K562 (cell line): ENCODE measurements around the gene C1orf167. TPM values are rescaled to one million over a fixed set of nuclear protein-coding genes. Genes with fewer than 3 reads are reported as not detected.

Source experiments
- BCLAF1 ChIP-seq, 2 experiments: fragments of 450-650 bp in 1 of 2; IDR thresholded peaks; 2 replicates each; pipeline ENCODE4 v1.6.1; 2011 to 2017; ENCODE audit warnings: low read depth in 2 of 2, antibody characterized with exemption in 1 of 2, borderline replicate concordance in 1 of 2, low read length in 1 of 2, mild to moderate bottlenecking in 1 of 2, mixed read lengths in 1 of 2; ENCODE audit not compliant: control insufficient read depth in 1 of 2
- BRF2 ChIP-seq: IDR thresholded peaks from 3 replicates; pipeline ENCODE4 v1.6.1; 2011; ENCODE audit warnings: borderline replicate concordance, mild to moderate bottlenecking; ENCODE audit not compliant: insufficient read length, insufficient read depth
- ERF ChIP-seq: fragments of 450-650 bp; formaldehyde crosslinking; IDR thresholded peaks from 2 replicates; pipeline ENCODE4 v1.4.0; 2020; ENCODE audit warnings: mild to moderate bottlenecking, mixed read lengths
- ID3 ChIP-seq, 2 experiments: fragments of 250-450 bp in 1 of 2; fragments of 450-650 bp in 1 of 2; sonication (Bioruptor Pico) in 1 of 2; IDR thresholded peaks; 2 replicates each; pipeline versions ENCODE4 v1.6.1 to v1.8.0; 2016 to 2021; ENCODE audit warnings: mild to moderate bottlenecking in 2 of 2, moderate library complexity in 2 of 2, missing compliant biosample characterization in 1 of 2, missing genetic modification characterization in 1 of 2
- MAZ ChIP-seq, 2 experiments: fragments of 450-650 bp in 1 of 2; sonication (generic) in 1 of 2; formaldehyde crosslinking; IDR thresholded peaks in 1 of 2; conservative IDR thresholded peaks in 1 of 2; 2 replicates each; pipeline versions ENCODE4 v1.4.0 to v1.5.0; 2020; ENCODE audit warnings: mild to moderate bottlenecking in 1 of 2, missing genetic modification reagents in 1 of 2
- NBN ChIP-seq: fragments of 450-650 bp; IDR thresholded peaks from 2 replicates; pipeline ENCODE4 v1.6.1; 2016; ENCODE audit warnings: low read depth, mild to moderate bottlenecking
- PTBP1 ChIP-seq: fragments of 200-400 bp; formaldehyde crosslinking; IDR thresholded peaks from 2 replicates; pipeline ENCODE4 v1.6.1; 2017; ENCODE audit warnings: low read depth, low read length
- PTRF ChIP-seq: fragments of 450-650 bp; IDR thresholded peaks from 2 replicates; pipeline ENCODE4 v1.6.1; 2016; ENCODE audit warnings: mild to moderate bottlenecking, missing genetic modification characterization, missing compliant biosample characterization
- RBM14 ChIP-seq: fragments of 200-400 bp; formaldehyde crosslinking; IDR thresholded peaks from 2 replicates; pipeline ENCODE4 v1.6.1; 2018; ENCODE audit warnings: low read depth, mild to moderate bottlenecking, low read length, moderate library complexity, borderline replicate concordance; ENCODE audit not compliant: insufficient read depth
- RFX5 ChIP-seq: IDR thresholded peaks from 2 replicates; pipeline ENCODE4 v1.6.1; 2011; ENCODE audit warnings: low read depth, mild to moderate bottlenecking, improper control_type of control experiment, low read length
- SAFB2 ChIP-seq: fragments of 200-400 bp; formaldehyde crosslinking; IDR thresholded peaks from 2 replicates; pipeline ENCODE4 v1.6.1; 2018; ENCODE audit warnings: borderline replicate concordance, low read length, low read depth, moderate library complexity; ENCODE audit not compliant: severe bottlenecking
- SREBF1 ChIP-seq: fragments of 150-350 bp; IDR thresholded peaks from 2 replicates; pipeline ENCODE4 v1.6.1; 2014; ENCODE audit warnings: antibody characterized with exemption, low read depth, low read length, borderline replicate concordance
- TBL1XR1 ChIP-seq, 2 experiments: IDR thresholded peaks; 2 replicates each; pipeline ENCODE4 v1.6.1; 2012; ENCODE audit warnings: improper control_type of control experiment in 2 of 2, low read length in 2 of 2, mild to moderate bottlenecking in 1 of 2
- TCF7L2 ChIP-seq: fragments of 150-350 bp; IDR thresholded peaks from 2 replicates; pipeline ENCODE4 v1.6.1; 2016; ENCODE audit warnings: low read depth, mild to moderate bottlenecking, low read length, moderate library complexity
- THRA ChIP-seq: fragments of 450-650 bp; IDR thresholded peaks from 2 replicates; pipeline ENCODE4 v1.6.1; 2017; ENCODE audit warnings: mild to moderate bottlenecking, moderate library complexity
- ZNF121 ChIP-seq: sonication (generic); formaldehyde crosslinking; conservative IDR thresholded peaks from 2 replicates; pipeline ENCODE4 v1.8.0; 2022; ENCODE audit warnings: missing genetic modification reagents
- ZNF134 ChIP-seq: fragments of 250-450 bp; sonication (Bioruptor Pico); conservative IDR thresholded peaks from 2 replicates; pipeline ENCODE4 v1.4.0; 2020
- ZNF76 ChIP-seq: fragments of 250-450 bp; sonication (Bioruptor Pico); IDR thresholded peaks from 2 replicates; pipeline ENCODE4 v1.4.0; 2020; ENCODE audit warnings: mild to moderate bottlenecking, moderate library complexity, borderline replicate concordance
- polyA plus RNA-seq, 8 experiments: library from polyadenylated mRNA; depleted of rRNA in 4 of 8; stranded (reverse) in 5 of 8; unstranded in 3 of 8; fragments of >200 nt; fragmentation: Nextera tagmentation in 2 of 8; fragmentation: Illumina TruSeq in 1 of 8; extraction: Ambion mirVana in 2 of 8; extraction: Trizol in 1 of 8; gene quantifications; 2 replicates each; pipeline versions ENCODE4 v1.2.1 to v1.2.3, GENCODE V29; 2011 to 2014; ENCODE audit warnings: inconsistent platforms in 1 of 8, missing spikeins in 1 of 8
- total RNA-seq, 7 experiments: library from RNA; depleted of rRNA in 6 of 7; stranded (reverse); fragments of >200 nt in 6 of 7; fragmentation: Illumina TruSeq in 2 of 7; extraction: Trizol in 2 of 7; gene quantifications; 2 replicates each; pipeline versions ENCODE4 v1.2.1 to v1.2.3, GENCODE V29; 2011 to 2021; ENCODE audit warnings: low replicate concordance in 1 of 7

The C1orf167 gene
- total and polyA plus RNA-seq, 9 of the 15 experiments (the other 6 are each of a cell fraction or from before 2014, with no cell fraction given), result 0.22 to 0.86 (median 0.31) TPM; not detected in 2

GRCh38 chr1:11797525-11798216 is 35.7 kb downstream of the C1orf167 start (continued):
- no peak for TF ChIP-seq PTBP1
- TF ChIP-seq BCLAF1 (IDR thresholded peaks at IDR 0.05; ENCODE audit: borderline replicate concordance in 1 of 2, control insufficient read depth in 1 of 2, low read depth in 2 of 2, low read length in 1 of 2), result 0 out of 4 replicates have a peak, but pooled peaks of 1 of the 2 experiments have one; percentile 17
- TF ChIP-seq ID3 (CRISPR knock-in tag; IDR thresholded peaks at IDR 0.05), result peak; percentile 9; the same call in 1 of the 2 replicates
- peak; percentile 94 for TF ChIP-seq ID3 (tag; IDR thresholded peaks at IDR 0.05)
- no peak for TF ChIP-seq SAFB2
- TF ChIP-seq MAZ (CRISPR knock-in tag; conservative IDR thresholded peaks at IDR 0.05 in 1 of 2, IDR thresholded peaks at IDR 0.05 in 1 of 2), result peak; percentile 27 to 52; a peak in 2 of 4 replicates
- TF ChIP-seq ERF (CRISPR knock-in tag), result no peak
- TF ChIP-seq NBN, result peak; percentile 79
- peak in 1 of 2 experiments; percentile 78; a peak in 2 of 4 replicates for TF ChIP-seq TBL1XR1 (IDR thresholded peaks at IDR 0.05; ENCODE audit: low read length in 2 of 2)
- TF ChIP-seq PTRF (tag), result peak; percentile 60; the same call in 1 of the 2 replicates
- no peak for TF ChIP-seq THRA
- TF ChIP-seq TCF7L2, result no peak
- no peak for TF ChIP-seq ZNF134
- TF ChIP-seq ZNF121 (CRISPR knock-in tag), result peak; percentile 98
- no peak for TF ChIP-seq ZNF76 (CRISPR knock-in tag)
- TF ChIP-seq RFX5, result no peak
- no peak for TF ChIP-seq SREBF1
- no peak for TF ChIP-seq BRF2
- TF ChIP-seq RBM14, result no peak
